ENCODE data around the gene PREB.

DNA sequence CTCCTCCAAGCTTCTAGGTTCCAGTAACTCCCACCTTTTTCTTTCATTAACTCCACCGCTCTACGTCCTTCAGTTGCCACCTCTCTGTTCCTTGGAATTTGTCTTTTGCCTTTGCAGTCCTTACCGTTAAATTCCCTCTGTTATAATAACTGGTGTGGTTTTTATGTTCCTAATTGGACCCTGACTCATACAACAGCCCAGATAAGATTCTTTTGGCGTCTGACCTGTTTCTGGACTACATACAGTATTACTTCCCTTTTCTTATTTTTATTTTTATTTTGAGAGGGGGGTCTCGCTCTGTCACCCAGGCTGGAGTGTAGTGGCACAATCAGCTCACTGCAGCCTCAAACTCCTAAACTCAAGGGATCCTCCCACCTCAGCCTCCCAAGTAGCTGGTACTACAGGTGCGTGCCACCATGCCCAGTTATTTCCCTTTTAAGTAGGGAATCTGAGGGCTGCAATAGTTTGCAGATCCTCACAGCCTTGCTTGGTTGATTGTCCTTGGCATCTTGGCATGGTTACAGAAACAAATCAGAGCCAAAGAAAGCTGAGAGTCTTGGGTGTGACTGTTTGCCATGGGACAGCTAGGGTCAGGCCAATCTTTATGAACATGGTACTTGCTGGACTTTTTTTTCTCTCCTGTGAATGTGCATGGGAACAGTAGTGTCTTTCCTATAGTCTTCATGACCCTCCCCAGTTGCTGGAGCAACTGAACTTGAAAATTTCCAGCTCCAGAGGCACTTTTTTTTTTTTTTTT is 36.3 kb upstream of the PREB start:
- TF ChIP-seq, protein P1, sequence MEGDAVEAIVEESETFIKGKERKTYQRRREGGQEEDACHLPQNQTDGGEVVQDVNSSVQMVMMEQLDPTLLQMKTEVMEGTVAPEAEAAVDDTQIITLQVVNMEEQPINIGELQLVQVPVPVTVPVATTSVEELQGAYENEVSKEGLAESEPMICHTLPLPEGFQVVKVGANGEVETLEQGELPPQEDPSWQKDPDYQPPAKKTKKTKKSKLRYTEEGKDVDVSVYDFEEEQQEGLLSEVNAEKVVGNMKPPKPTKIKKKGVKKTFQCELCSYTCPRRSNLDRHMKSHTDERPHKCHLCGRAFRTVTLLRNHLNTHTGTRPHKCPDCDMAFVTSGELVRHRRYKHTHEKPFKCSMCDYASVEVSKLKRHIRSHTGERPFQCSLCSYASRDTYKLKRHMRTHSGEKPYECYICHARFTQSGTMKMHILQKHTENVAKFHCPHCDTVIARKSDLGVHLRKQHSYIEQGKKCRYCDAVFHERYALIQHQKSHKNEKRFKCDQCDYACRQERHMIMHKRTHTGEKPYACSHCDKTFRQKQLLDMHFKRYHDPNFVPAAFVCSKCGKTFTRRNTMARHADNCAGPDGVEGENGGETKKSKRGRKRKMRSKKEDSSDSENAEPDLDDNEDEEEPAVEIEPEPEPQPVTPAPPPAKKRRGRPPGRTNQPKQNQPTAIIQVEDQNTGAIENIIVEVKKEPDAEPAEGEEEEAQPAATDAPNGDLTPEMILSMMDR (IDR thresholded peaks at IDR 0.05; ENCODE audit: borderline replicate concordance, extremely low read depth, low read length, poor library complexity, severe bottlenecking), result no peak
- no peak for TF ChIP-seq EZH2 (IDR thresholded peaks at IDR 0.05; ENCODE audit: borderline replicate concordance, low read depth, low read length, severe bottlenecking)

Data from DND-41 (cell line).